ENCODE measurements around the gene PPIP5K1.

The PPIP5K1 gene

DNA sequence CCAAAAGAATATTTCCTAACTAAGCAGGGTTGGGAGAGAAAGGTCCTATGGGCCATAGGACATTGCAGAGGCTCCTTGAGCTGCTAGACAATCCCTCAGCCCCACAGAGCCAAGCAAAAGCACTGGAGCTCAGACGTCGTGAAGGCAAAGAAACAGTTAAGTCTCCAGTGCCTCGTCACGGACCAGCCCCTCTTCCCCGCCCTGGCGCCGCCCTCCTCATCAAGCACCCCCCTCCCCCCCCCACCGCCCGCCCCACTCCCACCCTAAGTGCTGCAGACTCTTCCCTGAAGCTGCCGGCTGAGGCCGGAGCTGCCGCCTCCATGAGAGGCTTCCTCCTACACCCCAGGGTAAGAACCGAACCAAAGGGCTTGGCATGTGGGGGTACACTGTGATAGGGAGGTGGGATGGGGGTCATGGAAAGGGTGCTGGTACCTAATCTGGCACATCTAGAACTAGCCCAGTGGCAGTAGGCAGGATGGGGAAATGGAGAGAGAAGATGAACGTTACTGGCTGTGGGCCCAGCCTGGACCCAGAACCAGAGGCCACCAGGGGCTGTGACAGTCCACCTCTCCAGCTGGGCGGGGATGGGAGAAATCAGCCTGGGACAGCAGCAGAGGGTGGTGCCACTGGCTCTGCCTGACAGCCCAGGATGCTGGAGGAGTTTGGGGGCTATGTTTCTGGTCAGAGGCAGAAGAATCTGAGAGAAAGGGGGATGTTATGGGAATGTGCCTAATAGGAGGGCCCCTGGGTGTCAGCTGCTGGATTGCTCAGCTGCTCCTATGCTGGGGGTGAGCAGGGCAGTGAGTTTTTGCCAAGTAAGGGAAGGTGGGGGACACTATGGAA lies 72.4 kb downstream of the PPIP5K1 start, which contains the start of gene MAP1A:
Gene MAP1A (plus strand): TSS at position 255 of the 843 bp plus-strand sequence. CDS start 3,866 bp downstream, outside the sequence.
- no peak for DNase-seq (ENCODE audit: low read depth in 2 of 2)

- no peak for DNase-seq (ENCODE audit: low read depth in 2 of 2)
Observed at GRCh38 chr15:43516801-43517353, 73.1 kb downstream of the PPIP5K1 start.

- no peak for DNase-seq (ENCODE audit: low read depth in 2 of 2)
Observed at GRCh38 chr15:43516185-43516584, 73.8 kb downstream of the PPIP5K1 start.

DNA sequence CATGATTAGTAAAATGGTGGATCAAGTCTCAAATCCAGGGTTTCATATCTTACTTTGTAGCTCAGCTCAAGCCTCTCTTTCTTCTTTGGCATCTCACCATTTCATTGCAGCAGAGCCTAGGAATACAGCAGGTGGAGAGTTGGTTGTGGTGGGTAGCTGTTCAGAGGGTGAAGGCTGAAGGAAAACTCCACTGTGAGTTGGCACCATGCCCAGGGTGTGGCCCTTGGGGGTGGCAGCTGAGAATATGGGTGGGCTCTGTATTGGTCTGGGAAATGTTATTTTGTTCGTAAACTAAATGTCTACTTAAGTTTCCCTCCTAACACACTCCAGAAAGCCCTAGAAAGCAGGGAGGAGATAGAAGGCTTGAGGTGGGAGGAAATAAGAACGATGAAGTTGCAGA lies 74.3 kb downstream of the PPIP5K1 start:
- DNase-seq (ENCODE audit: low read depth in 2 of 2), result no peak

DNA sequence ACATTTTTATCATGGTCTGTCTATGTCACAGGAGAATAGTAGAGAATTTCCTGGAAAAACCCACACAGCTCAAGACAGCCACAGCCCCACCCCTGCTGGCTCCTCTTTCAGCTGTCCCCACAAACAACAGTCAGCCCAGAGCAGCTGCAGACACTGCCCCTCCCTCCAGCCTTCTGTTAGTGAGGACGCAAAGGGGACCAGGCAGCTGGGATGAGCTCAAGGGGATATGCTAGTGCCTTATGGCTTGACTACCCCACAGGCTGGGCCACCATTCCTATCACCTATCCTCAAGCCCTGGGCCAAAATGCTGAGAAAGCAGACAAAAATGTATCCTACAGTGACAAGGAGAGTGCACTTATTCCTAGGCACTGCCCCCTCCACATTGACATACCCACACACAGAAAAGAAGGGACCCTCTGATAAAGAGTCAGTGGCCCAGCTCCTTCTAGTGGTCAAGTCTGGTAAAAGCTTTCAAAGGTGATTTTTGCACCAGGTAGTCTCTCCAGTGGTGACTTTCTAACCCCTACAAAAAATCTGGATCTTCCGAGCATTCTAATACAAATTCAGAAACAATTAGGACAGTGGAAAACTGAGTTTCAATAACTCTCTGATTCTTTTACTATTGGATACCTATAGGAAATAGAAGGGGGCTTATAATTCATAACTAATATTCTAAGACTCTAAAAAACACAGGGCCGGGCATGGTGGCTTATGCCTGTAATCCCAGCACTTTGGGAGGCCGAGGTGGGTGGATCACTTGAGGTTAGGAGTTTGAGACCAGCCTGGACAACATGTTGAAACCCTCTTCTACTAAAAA lies 75.6 kb downstream of the PPIP5K1 start:
- no peak for DNase-seq (ENCODE audit: low read depth in 2 of 2)

- DNase-seq (ENCODE audit: low read depth in 2 of 2), result no peak
Observed at GRCh38 chr15:43513550-43513949, 76.5 kb downstream of the PPIP5K1 start.

GRCh38 chr15:43511012-43511885 lies 78.8 kb downstream of the PPIP5K1 start:
- DNase-seq (ENCODE audit: low read depth in 2 of 2), result no peak

DNA sequence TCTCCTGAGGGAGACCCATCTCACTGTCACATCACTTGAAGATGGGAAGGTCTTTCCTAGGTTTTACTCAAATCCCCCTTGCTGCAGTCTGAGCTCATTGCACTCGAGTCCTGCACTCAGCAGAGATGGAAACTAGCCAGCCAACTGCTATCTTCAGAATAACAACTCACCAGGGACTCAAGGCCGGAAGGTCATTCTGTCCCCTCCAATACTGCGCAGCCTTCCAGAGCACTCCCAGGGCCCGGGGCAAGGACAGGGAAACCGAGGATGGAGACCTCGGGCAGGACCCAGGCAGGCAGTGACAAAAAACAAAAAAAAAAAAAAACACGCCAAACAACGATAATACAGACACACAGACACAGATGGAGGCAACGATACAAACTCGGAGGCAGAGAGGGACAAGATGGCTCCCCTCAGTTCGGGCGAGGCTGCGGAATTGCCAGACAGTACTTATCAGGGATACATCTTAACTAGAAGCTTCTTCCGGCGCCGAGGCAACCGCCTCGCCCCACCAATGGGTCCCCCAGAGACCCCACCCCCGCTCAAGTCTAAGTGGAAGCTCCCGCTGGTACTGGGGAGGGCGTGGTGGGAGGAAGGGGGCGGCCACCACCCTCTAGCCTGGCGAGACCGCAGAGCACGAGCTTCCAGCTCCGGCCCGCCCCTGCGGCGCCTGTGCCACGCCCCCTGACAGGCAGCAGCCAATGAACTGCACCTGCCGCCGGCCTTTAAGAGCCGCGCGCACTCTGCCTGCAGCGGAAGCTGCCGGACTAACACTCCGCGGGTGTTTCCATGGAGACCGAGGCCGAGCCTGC lies 79.6 kb downstream of the PPIP5K1 start:
- DNase-seq (ENCODE audit: low read depth in 2 of 2), result peak; percentile 90

GRCh38 chr15:43509660-43510199 lies 80.3 kb downstream of the PPIP5K1 start:
- no peak for DNase-seq (ENCODE audit: low read depth in 2 of 2)

GRCh38 chr15:43508991-43509659 lies 80.9 kb downstream of the PPIP5K1 start:
- no peak for DNase-seq (ENCODE audit: low read depth in 2 of 2)

DNA sequence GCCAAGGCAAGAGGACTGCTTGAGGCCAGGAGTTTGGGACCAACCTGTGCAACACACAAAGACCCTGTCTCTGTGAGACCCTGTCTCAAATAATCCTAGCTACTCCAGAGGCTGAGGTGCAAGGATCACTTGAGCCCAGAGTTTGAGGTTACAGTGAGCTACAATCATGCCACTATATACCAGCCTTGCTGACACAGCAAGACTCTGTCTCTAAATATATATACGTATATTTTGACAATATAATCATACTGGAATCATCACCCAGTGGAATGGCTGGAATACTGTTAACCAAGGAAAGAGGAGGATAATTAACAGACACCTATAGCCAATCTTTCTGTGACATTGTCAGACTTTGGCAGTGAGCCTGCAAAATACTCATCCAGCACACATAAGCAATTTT lies 81.6 kb downstream of the PPIP5K1 start:
- DNase-seq (ENCODE audit: low read depth in 2 of 2), result no peak

DNA sequence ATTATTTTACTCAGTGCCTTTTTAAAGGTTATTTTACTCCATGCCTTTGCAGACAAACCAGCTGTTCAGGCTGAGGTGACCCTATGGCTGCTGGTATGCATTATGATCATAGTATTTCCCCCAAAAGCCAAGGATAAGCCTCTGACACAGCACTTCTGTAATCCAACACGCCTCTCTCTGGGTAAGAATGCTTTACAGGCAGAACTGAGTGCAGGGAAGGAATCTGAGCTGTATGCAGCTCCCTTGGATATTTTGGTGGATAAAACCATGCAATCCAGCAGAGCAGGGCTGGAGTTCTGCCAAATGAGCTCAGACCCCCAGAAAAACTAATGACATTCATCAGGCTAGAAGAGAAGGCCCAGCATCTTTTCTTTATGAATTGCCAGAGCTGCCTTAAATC lies 84.3 kb downstream of the PPIP5K1 start:
- DNase-seq (ENCODE audit: low read depth in 2 of 2), result no peak

DNA sequence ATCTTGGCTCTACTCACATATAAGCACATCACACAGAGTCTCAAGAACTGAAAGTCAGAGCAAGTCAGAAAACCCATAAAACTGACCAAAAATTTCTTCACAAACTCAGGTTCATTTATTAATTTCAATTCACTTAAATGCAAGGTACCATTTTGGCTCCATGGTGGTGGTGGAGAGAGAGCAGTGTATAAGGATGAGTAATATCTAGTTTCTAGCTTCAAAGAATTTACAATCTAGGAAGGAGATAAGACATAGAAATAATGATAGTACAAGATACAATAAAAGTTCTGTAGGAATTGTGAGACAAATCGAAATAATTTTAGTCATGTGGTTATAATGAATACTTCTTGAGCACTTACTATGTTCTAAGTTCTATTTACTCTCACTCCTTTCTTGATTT lies 90.4 kb downstream of the PPIP5K1 start:
- no peak for DNase-seq (ENCODE audit: low read depth in 2 of 2)

- DNase-seq (ENCODE audit: low read depth in 2 of 2), result no peak
Observed at GRCh38 chr15:43498990-43499389, 91.0 kb downstream of the PPIP5K1 start.

DNA sequence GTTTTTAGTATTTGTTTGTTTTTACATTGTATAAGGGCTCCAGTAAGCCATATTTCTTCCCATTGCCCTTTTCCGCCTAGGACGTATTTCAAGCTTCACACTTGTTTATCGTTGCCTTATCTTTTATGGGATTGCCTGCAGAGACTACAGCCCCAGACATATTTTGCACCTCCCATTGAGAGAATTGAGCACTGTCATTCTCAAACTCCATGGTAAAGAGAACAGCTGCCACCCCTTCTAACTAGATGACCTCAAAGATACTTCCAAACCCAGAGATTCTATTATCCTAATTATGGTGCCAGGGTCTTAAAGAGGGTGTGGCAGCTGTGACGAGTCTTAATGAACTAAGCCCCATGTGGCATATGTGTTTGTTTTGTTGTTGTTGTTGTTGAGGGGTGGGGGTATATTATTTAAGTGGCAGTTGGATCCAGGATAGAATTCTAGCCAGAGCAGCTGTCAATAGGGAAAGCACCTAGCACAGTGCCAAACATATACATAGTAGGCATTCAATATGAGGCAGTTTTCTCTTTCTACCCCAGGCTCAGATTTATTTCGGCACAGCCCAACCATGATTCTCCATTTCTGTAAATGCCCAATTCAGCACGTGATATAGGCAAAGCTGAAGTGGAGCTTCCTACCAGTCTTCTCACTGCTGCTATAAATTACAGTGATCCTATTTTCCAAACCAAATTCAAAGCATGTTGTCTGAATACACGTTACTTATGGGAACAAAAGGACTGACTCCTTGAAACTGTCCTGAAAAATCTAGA lies 96.1 kb downstream of the PPIP5K1 start:
- no peak for DNase-seq (ENCODE audit: low read depth in 2 of 2)

DNA sequence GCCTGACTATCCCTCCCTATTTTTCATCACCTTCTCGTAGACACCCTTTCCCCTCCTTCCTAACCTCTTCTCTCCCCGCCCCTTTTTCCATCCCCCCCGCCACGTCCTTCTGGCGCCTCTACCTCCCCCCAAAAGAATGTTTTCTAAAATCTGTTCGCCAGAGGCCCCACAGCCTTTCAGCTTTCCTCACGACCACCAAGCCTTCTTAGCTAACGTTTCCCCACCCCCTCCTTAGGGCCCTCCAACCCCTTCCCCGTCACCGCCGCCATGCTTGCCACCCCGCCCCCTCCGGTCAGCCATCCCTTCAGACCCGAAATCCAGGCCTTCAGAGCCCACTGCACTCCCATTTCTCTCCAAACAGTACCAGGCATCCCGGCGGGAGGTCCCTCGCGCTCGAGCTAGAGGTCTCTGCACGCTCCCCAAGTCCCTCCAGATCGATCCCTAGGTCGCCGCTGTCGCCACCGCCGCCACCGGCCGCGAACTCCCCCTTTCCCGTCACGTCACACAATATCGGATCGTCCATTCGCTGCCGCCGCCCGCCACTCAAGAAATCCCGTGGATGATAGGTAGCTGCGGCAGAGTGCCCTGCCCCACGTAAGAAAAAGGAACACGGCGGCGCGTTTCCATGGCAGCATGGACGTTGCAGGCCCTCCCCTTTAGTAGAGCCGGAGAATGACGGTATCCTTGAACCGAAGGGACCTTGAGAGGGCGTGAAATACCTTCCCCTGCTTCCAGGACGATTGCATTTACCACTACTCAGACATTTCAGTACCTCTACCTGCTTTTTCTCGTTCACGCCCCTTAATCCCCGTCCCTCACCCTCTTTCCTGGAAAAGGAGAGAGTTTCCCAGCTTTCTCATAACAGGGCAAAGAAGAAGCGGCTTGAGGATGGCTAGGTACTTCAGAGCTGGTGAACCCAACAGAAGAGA lies 97.1 kb downstream of the PPIP5K1 start, which contains the start of gene TP53BP1:
Gene TP53BP1 (minus strand): TSS at position 484 of the 929 bp plus-strand sequence. CDS start 113 bp downstream, at position 371.
- DNase-seq (ENCODE audit: low read depth in 2 of 2), result peak; percentile 82 to 83

DNA sequence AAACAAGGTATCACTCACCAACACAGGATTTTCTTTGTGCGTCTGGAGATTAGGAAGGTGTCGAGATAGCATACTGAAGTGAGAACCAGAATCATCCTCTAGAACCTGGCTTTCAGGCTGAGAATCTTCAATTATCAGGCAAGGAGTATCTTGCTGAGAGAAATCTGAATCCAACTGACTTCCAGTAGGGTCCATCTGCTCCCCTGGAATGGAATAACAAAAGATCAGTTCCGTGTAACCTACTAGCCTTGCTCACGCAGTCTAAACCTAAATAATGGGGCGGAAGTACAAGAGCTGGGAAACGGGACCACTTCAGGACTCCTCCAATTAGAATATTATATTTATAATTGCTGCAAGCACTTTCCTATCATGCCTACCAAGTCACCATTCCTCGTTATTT lies 97.7 kb downstream of the PPIP5K1 start:
- DNase-seq (ENCODE audit: low read depth in 2 of 2), result no peak

DNA sequence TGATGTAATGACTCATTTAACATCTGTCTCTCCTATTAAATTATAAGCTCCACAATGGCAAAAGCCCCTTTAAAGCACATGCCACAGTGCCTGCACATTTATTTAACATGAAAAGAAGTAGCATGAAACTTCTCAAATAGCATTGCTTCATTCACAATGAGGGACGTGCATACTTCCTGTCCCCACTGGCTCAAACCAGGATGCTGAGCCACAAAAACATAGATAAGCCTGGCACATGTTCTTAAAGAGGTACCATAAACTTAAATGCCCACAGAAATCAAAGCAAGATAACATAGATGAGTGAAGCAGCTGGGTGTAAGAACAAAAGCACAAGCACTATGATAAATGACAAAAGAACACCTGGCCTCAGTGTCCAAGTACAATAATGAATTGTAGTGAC lies 100.8 kb downstream of the PPIP5K1 start:
- DNase-seq (ENCODE audit: low read depth in 2 of 2), result no peak

Measured in stimulated activated CD4-positive, alpha-beta T cell treated with anti-CD3 and anti-CD28 coated beads, Interleukin-1b, Interleukin-23, amount 100 ng/mL, for 1 hour (primary cell).